Peyer's patch (tissue), 4 donors: ENCODE data around the gene RETSAT.

Source experiments
- POLR2A ChIP-seq, 2 donors: fragments of 450-650 bp; IDR thresholded peaks; one replicate each; pipeline ENCODE4 v1.5.1; 2017; ENCODE audit warnings: antibody characterized with exemption in 2 of 2, mild to moderate bottlenecking in 2 of 2, moderate library complexity in 2 of 2
- TF ChIP-seq, protein P1 (sequence below), 6 experiments: fragments of 450-650 bp in 4 of 6; fragments of 200-600 bp in 2 of 6; sonication (generic) in 1 of 6; IDR thresholded peaks; one replicate each; pipeline ENCODE4 v1.5.1; 2017 to 2019; ENCODE audit warnings: antibody characterized with exemption in 6 of 6, mild to moderate bottlenecking in 3 of 6, moderate library complexity in 1 of 6

DNA sequence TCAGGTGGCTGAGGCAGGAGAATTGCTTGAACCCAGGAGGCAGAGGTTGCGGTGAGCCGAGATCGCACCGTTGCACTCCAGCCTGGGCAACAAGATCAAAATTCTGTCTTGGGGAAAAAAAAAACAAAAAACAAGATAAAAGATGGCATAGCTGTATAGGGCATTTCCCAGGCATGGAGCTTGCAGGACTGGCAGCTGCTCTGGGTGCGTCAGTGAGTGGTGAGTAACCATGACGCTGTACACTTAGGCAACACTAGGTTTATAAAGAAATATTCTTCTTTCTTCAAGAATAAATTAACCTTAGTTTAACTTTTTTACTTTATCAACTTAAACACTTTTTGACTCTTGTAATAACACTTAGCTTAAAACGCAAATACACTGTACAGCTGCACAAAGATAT, 41.9 kb downstream of the RETSAT start:
- TF ChIP-seq, protein P1, sequence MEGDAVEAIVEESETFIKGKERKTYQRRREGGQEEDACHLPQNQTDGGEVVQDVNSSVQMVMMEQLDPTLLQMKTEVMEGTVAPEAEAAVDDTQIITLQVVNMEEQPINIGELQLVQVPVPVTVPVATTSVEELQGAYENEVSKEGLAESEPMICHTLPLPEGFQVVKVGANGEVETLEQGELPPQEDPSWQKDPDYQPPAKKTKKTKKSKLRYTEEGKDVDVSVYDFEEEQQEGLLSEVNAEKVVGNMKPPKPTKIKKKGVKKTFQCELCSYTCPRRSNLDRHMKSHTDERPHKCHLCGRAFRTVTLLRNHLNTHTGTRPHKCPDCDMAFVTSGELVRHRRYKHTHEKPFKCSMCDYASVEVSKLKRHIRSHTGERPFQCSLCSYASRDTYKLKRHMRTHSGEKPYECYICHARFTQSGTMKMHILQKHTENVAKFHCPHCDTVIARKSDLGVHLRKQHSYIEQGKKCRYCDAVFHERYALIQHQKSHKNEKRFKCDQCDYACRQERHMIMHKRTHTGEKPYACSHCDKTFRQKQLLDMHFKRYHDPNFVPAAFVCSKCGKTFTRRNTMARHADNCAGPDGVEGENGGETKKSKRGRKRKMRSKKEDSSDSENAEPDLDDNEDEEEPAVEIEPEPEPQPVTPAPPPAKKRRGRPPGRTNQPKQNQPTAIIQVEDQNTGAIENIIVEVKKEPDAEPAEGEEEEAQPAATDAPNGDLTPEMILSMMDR (IDR thresholded peaks at IDR 0.05): no peak
- TF ChIP-seq POLR2A (IDR thresholded peaks at IDR 0.05): no peak
